ENCODE results near the gene DXO.
"Not testable (repeated sequence)": the region's sequence is repeated elsewhere in the genome, so short reads cannot be mapped to it uniquely, and the experiment has no call there.

The DXO gene

GRCh38 chr6:31971993-31972708 lies at the start of gene DXO:
Gene DXO, minus strand, starts transcription at chr6:31972138. Its CDS starts 463 bp downstream, at chr6:31971675.
- peak; percentile 95 to 97 for DNase-seq

- not testable (repeated sequence) for DNase-seq
Observed at GRCh38 chr6:32014547-32014946, 42.6 kb upstream of the DXO start, which contains the start of gene C4B. Gene C4B, plus strand, starts transcription at chr6:32014795. Its CDS starts 51 bp downstream, at chr6:32014846.

GRCh38 chr6:32013738-32014137 lies 41.8 kb upstream of the DXO start:
- not testable (repeated sequence) for DNase-seq

GRCh38 chr6:32012941-32013617 lies 41.1 kb upstream of the DXO start:
- DNase-seq, result not testable (repeated sequence)

GRCh38 chr6:32010856-32011530 lies 39.1 kb upstream of the DXO start:
- DNase-seq, result not testable (repeated sequence)

GRCh38 chr6:32009537-32009936 lies 37.6 kb upstream of the DXO start:
- not testable (repeated sequence) for DNase-seq

GRCh38 chr6:32008616-32009015 lies 36.7 kb upstream of the DXO start:
- DNase-seq, result not testable (repeated sequence)

- DNase-seq, result not testable (repeated sequence)
Observed at GRCh38 chr6:32008037-32008436, 36.1 kb upstream of the DXO start.

GRCh38 chr6:32007086-32007485 lies 35.1 kb upstream of the DXO start:
- DNase-seq, result not testable (repeated sequence)

GRCh38 chr6:32005991-32006529 lies 34.1 kb upstream of the DXO start:
- DNase-seq, result not testable (repeated sequence)

- DNase-seq, result not testable (repeated sequence)
Observed at GRCh38 chr6:32005538-32005880, 33.6 kb upstream of the DXO start.

- DNase-seq, result not testable (repeated sequence)
Observed at GRCh38 chr6:32004864-32005537, 33.1 kb upstream of the DXO start.

GRCh38 chr6:32004393-32004792 lies 32.5 kb upstream of the DXO start:
- DNase-seq, result not testable (repeated sequence)

- not testable (repeated sequence) for DNase-seq
Observed at GRCh38 chr6:32003301-32003700, 31.4 kb upstream of the DXO start.

GRCh38 chr6:32002546-32003268 lies 30.8 kb upstream of the DXO start:
- DNase-seq, result not testable (repeated sequence)

GRCh38 chr6:31996385-31996784 lies 24.4 kb upstream of the DXO start:
- not testable (repeated sequence) for DNase-seq

- DNase-seq, result not testable (repeated sequence)
Observed at GRCh38 chr6:31994421-31994820, 22.5 kb upstream of the DXO start.

GRCh38 chr6:31989363-31989762 lies 17.4 kb upstream of the DXO start:
- DNase-seq, result not testable (repeated sequence)

GRCh38 chr6:31981744-31982143 lies 9.8 kb upstream of the DXO start, which contains the start of gene C4A:
Gene C4A, plus strand, starts transcription at chr6:31982057. Its CDS starts 51 bp downstream, at chr6:31982108.
- DNase-seq, result not testable (repeated sequence)

- DNase-seq, result not testable (repeated sequence)
Observed at GRCh38 chr6:31980998-31981397, 9.1 kb upstream of the DXO start.

- DNase-seq, result not testable (repeated sequence)
Observed at GRCh38 chr6:31980195-31980876, 8.4 kb upstream of the DXO start.

All from inflammatory macrophage treated with lipopolysaccharide for 1 hour (primary cell).